Liver (tissue), 9 donors: ENCODE results near the gene HUNK. TPM values are rescaled to one million over a fixed set of nuclear protein-coding genes. Genes with fewer than 3 reads are reported as not detected.

ENCODE experiments used
- DNase-seq: peaks from one replicate; pipeline ENCODE4 v3.0.0-alpha.2; 2017; ENCODE audit warnings: low spot score
- H3K27ac ChIP-seq, 2 donors: one replicate each; pipeline ENCODE4 v1.7.0; 2013; ENCODE audit warnings: inconsistent platforms in 2 of 2, low read length in 2 of 2, control low read depth in 1 of 2, low read depth in 1 of 2, mild to moderate bottlenecking in 1 of 2
- H3K27me3 ChIP-seq, 4 donors: one replicate each; pipeline versions ENCODE4 v1.6.1 to v1.7.0; 2013; ENCODE audit warnings: low read length in 3 of 4, inconsistent platforms in 1 of 4, mild to moderate bottlenecking in 1 of 4, moderate library complexity in 1 of 4; ENCODE audit not compliant: control insufficient read depth in 4 of 4, insufficient read depth in 4 of 4
- H3K36me3 ChIP-seq, 4 donors: one replicate each; pipeline versions ENCODE4 v1.6.1 to v1.7.0; 2013; ENCODE audit warnings: low read length in 3 of 4, mild to moderate bottlenecking in 3 of 4, low read depth in 1 of 4, moderate library complexity in 1 of 4; ENCODE audit not compliant: control insufficient read depth in 4 of 4, insufficient read depth in 3 of 4
- H3K4me1 ChIP-seq, 4 donors: one replicate each; pipeline versions ENCODE4 v1.6.1 to v1.7.0; 2013; ENCODE audit warnings: low read length in 3 of 4, mild to moderate bottlenecking in 3 of 4, moderate library complexity in 1 of 4; ENCODE audit not compliant: control insufficient read depth in 4 of 4, insufficient read depth in 4 of 4
- H3K4me3 ChIP-seq, 3 donors: one replicate each; pipeline versions ENCODE4 v1.6.1 to v1.7.0; 2013; ENCODE audit warnings: low read length in 3 of 3, control low read depth in 1 of 3, low read depth in 1 of 3, mild to moderate bottlenecking in 1 of 3
- H3K9ac ChIP-seq, 2 donors: one replicate each; pipeline ENCODE4 v1.7.0; 2013; ENCODE audit warnings: low read length in 2 of 2, mild to moderate bottlenecking in 2 of 2, moderate library complexity in 2 of 2, control low read depth in 1 of 2, low read depth in 1 of 2
- H3K9me3 ChIP-seq, 4 donors: one replicate each; pipeline versions ENCODE4 v1.6.1 to v1.7.0; 2013; ENCODE audit warnings: low read length in 3 of 4; ENCODE audit not compliant: control insufficient read depth in 4 of 4
- ATF3 ChIP-seq: IDR thresholded peaks from 2 replicates; pipeline ENCODE4 v1.6.1; 2016; ENCODE audit warnings: antibody characterized with exemption
- CTCF ChIP-seq: fragments of 150-350 bp; IDR thresholded peaks from 2 replicates; pipeline ENCODE4 v1.5.1; 2017; ENCODE audit warnings: improper control_type of control experiment, low read depth, low read length; ENCODE audit not compliant: missing input control
- EGR1 ChIP-seq, 2 donors: IDR thresholded peaks; 2 replicates each; pipeline ENCODE4 v1.6.1; 2016 to 2018; ENCODE audit warnings: antibody characterized with exemption in 2 of 2, low read depth in 2 of 2
- FOXA1 ChIP-seq: IDR thresholded peaks from 2 replicates; pipeline ENCODE4 v1.6.1; 2016; ENCODE audit warnings: antibody characterized with exemption
- FOXA2 ChIP-seq: IDR thresholded peaks from 2 replicates; pipeline ENCODE4 v1.6.1; 2016; ENCODE audit warnings: antibody characterized with exemption
- GABPA ChIP-seq, 2 donors: IDR thresholded peaks in 1 of 2; conservative IDR thresholded peaks in 1 of 2; 2 replicates each; pipeline ENCODE4 v1.6.1; 2016; ENCODE audit warnings: antibody characterized with exemption in 2 of 2, mild to moderate bottlenecking in 1 of 2, moderate library complexity in 1 of 2
- HNF4A ChIP-seq, 2 donors: conservative IDR thresholded peaks; 2 replicates each; pipeline ENCODE4 v1.6.1; 2016; ENCODE audit warnings: antibody characterized with exemption in 2 of 2, mild to moderate bottlenecking in 2 of 2
- HNF4G ChIP-seq: IDR thresholded peaks from 2 replicates; pipeline ENCODE4 v1.6.1; 2016; ENCODE audit warnings: antibody characterized with exemption
- JUND ChIP-seq, 2 donors: IDR thresholded peaks; 2 replicates each; pipeline ENCODE4 v1.6.1; 2016; ENCODE audit warnings: antibody characterized with exemption in 2 of 2
- MAX ChIP-seq: IDR thresholded peaks from 2 replicates; pipeline ENCODE4 v1.6.1; 2016; ENCODE audit warnings: antibody characterized with exemption
- NR2F2 ChIP-seq: IDR thresholded peaks from 2 replicates; pipeline ENCODE4 v1.6.1; 2016; ENCODE audit warnings: antibody characterized with exemption
- RAD21 ChIP-seq, 2 donors: IDR thresholded peaks; 2 replicates each; pipeline ENCODE4 v1.6.1; 2016; ENCODE audit warnings: antibody characterized with exemption in 2 of 2, mild to moderate bottlenecking in 2 of 2
- REST ChIP-seq: IDR thresholded peaks from 2 replicates; pipeline ENCODE4 v1.6.1; 2016; ENCODE audit warnings: antibody characterized with exemption, mild to moderate bottlenecking
- RXRA ChIP-seq, 2 donors: IDR thresholded peaks; 2 replicates each; pipeline ENCODE4 v1.6.1; 2017 to 2018; ENCODE audit warnings: antibody characterized with exemption in 2 of 2, mild to moderate bottlenecking in 1 of 2
- SP1 ChIP-seq: IDR thresholded peaks from 2 replicates; pipeline ENCODE4 v1.6.1; 2018; ENCODE audit warnings: antibody characterized with exemption, mild to moderate bottlenecking
- TAF1 ChIP-seq: conservative IDR thresholded peaks from 2 replicates; pipeline ENCODE4 v1.6.1; 2016; ENCODE audit warnings: antibody characterized with exemption, mild to moderate bottlenecking
- YY1 ChIP-seq: IDR thresholded peaks from 2 replicates; pipeline ENCODE4 v1.6.1; 2016; ENCODE audit warnings: antibody characterized with exemption, mild to moderate bottlenecking
- ZBTB33 ChIP-seq: IDR thresholded peaks from 2 replicates; pipeline ENCODE4 v1.6.1; 2016; ENCODE audit warnings: antibody characterized with exemption
- WGBS: extraction: QIAGEN DNeasy Blood & Tissue Kit; methylation state at CpG from one replicate; pipeline ENCODE4 v1.1.7; 2013; 5-methylcytosine and 5-hydroxymethylcytosine counted together
- polyA plus RNA-seq, 2 donors: library from polyadenylated mRNA; stranded (reverse) in 1 of 2; unstranded in 1 of 2; fragments of 200-250 nt in 1 of 2; fragments of >200 nt in 1 of 2; fragmentation: Nextera tagmentation in 1 of 2; extraction: Ambion mirVana in 1 of 2; gene quantifications; one replicate each; pipeline versions ENCODE4 v1.2.1 to v1.2.3, GENCODE V29; 2013 to 2015
- total RNA-seq, 2 donors: library from RNA; depleted of rRNA; stranded (reverse); fragments of >200 nt; gene quantifications; one replicate each; pipeline ENCODE4 v1.2.3, GENCODE V29; 2014
- donor health status: healthy.
- donor health status: healthy.
- donor health status: healthy.
- donor health status: healthy.
- donor health status: healthy.

Gene HUNK
- total and polyA plus RNA-seq, 4 donors: 0.11 to 0.92 (median 0.30) TPM

GRCh38 chr21:31913182-31913608 lies 40.4 kb downstream of the HUNK start (continued):
- TF ChIP-seq JUND (IDR thresholded peaks at IDR 0.05): no peak
- TF ChIP-seq HNF4G: no peak
- TF ChIP-seq NR2F2: no peak
- no peak for TF ChIP-seq EGR1 (IDR thresholded peaks at IDR 0.05; ENCODE audit: low read depth in 2 of 2)
- no peak for TF ChIP-seq ATF3

- no peak for TF ChIP-seq ATF3
- no peak for TF ChIP-seq GABPA (IDR thresholded peaks at IDR 0.05 in 1 of 2, conservative IDR thresholded peaks at IDR 0.05 in 1 of 2)
- TF ChIP-seq RXRA (IDR thresholded peaks at IDR 0.05): no peak
- no peak for TF ChIP-seq HNF4G
- TF ChIP-seq FOXA2: no peak
- TF ChIP-seq TAF1: no peak
- TF ChIP-seq HNF4A (conservative IDR thresholded peaks at IDR 0.05): no peak
- no peak for TF ChIP-seq ZBTB33
- TF ChIP-seq RAD21 (IDR thresholded peaks at IDR 0.05): no peak
- TF ChIP-seq JUND (IDR thresholded peaks at IDR 0.05): no peak
- TF ChIP-seq YY1: no peak
- TF ChIP-seq FOXA1: no peak
- no peak for TF ChIP-seq SP1
- no peak for TF ChIP-seq CTCF
- TF ChIP-seq REST: no peak
- TF ChIP-seq MAX: no peak
- no peak for TF ChIP-seq EGR1 (IDR thresholded peaks at IDR 0.05; ENCODE audit: low read depth in 2 of 2)
- H3K9ac ChIP-seq: no peak overlapping the region
- H3K36me3 ChIP-seq: no peaks in the 10 kb centered on the region
- no peak overlapping the region for H3K27ac ChIP-seq
- H3K9me3 ChIP-seq: no peaks in the 10 kb centered on the region
- 77% methylated on average over 4 of the region's 4 CpGs for WGBS
- H3K4me1 ChIP-seq: no peaks in the 10 kb centered on the region
- no peaks in the 10 kb centered on the region for H3K27me3 ChIP-seq
- no peak overlapping the region for H3K4me3 ChIP-seq
- no peak for DNase-seq
These were observed 41.7 kb downstream of the HUNK start for GRCh38 chr21:31914472-31914871.
